GM12878 (cell line): ENCODE data around the gene ZSWIM9.

ENCODE experiments used
- CHD1 ChIP-seq: IDR thresholded peaks from 2 replicates; pipeline ENCODE4 v1.6.1; 2012; ENCODE audit warnings: low read depth, low read length, improper control_type of control experiment
- EED ChIP-seq: sonication (generic); IDR thresholded peaks from 2 replicates; pipeline ENCODE4 v1.6.1; 2016; ENCODE audit warnings: antibody characterized with exemption, low read depth
- ETV6 ChIP-seq, 2 experiments: fragments of 450-650 bp in 1 of 2; IDR thresholded peaks in 1 of 2; conservative IDR thresholded peaks in 1 of 2; 2 replicates each; pipeline ENCODE4 v1.6.1; 2014; ENCODE audit warnings: antibody characterized with exemption in 1 of 2, borderline replicate concordance in 1 of 2, low read depth in 1 of 2, mild to moderate bottlenecking in 1 of 2, moderate library complexity in 1 of 2
- EZH2 ChIP-seq: IDR thresholded peaks from 2 replicates; pipeline ENCODE4 v1.6.1; 2012; ENCODE audit warnings: low read depth, mild to moderate bottlenecking, control low read depth, inconsistent platforms, low read length, borderline replicate concordance; ENCODE audit not compliant: control insufficient read depth
- MYC ChIP-seq: IDR thresholded peaks from 2 replicates; pipeline ENCODE4 v1.6.1; 2011; ENCODE audit warnings: mild to moderate bottlenecking, low read length, moderate library complexity, inconsistent platforms; ENCODE audit not compliant: insufficient read depth, insufficient replicate concordance, insufficient read length, severe bottlenecking
- POLR2A ChIP-seq: IDR thresholded peaks from 2 replicates; pipeline ENCODE4 v1.6.1; 2011; ENCODE audit warnings: low read depth, mild to moderate bottlenecking, low read length
- RAD21 ChIP-seq: IDR thresholded peaks from 2 replicates; pipeline ENCODE4 v1.6.1; 2011; ENCODE audit warnings: mild to moderate bottlenecking, low read depth, low read length, moderate library complexity; ENCODE audit not compliant: insufficient read depth
- REST ChIP-seq: IDR thresholded peaks from 2 replicates; pipeline ENCODE4 v1.6.1; 2012; ENCODE audit warnings: mild to moderate bottlenecking, low read depth, low read length
- TF ChIP-seq, protein P1 (sequence below), 3 experiments: IDR thresholded peaks in 2 of 3; conservative IDR thresholded peaks in 1 of 3; 2 replicates each; pipeline ENCODE4 v1.5.1; 2011; ENCODE audit warnings: low read depth in 3 of 3, low read length in 3 of 3, mild to moderate bottlenecking in 3 of 3, control low read depth in 2 of 3, moderate library complexity in 2 of 3, inconsistent platforms in 1 of 3, mixed read lengths in 1 of 3; ENCODE audit not compliant: control insufficient read depth in 2 of 3, insufficient read depth in 1 of 3; ENCODE audit errors: extremely low read depth in 1 of 3
- TF ChIP-seq, protein P2 (sequence below): IDR thresholded peaks from 2 replicates; pipeline ENCODE4 v1.6.1; 2011; ENCODE audit warnings: low read depth, mild to moderate bottlenecking, low read length, moderate library complexity, borderline replicate concordance; ENCODE audit errors: extremely low read depth

- TF ChIP-seq, protein P1, sequence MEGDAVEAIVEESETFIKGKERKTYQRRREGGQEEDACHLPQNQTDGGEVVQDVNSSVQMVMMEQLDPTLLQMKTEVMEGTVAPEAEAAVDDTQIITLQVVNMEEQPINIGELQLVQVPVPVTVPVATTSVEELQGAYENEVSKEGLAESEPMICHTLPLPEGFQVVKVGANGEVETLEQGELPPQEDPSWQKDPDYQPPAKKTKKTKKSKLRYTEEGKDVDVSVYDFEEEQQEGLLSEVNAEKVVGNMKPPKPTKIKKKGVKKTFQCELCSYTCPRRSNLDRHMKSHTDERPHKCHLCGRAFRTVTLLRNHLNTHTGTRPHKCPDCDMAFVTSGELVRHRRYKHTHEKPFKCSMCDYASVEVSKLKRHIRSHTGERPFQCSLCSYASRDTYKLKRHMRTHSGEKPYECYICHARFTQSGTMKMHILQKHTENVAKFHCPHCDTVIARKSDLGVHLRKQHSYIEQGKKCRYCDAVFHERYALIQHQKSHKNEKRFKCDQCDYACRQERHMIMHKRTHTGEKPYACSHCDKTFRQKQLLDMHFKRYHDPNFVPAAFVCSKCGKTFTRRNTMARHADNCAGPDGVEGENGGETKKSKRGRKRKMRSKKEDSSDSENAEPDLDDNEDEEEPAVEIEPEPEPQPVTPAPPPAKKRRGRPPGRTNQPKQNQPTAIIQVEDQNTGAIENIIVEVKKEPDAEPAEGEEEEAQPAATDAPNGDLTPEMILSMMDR (IDR thresholded peaks at IDR 0.05 in 2 of 3, conservative IDR thresholded peaks at IDR 0.05 in 1 of 3; ENCODE audit: control insufficient read depth in 2 of 3, extremely low read depth in 1 of 3, insufficient read depth in 1 of 3, low read depth in 3 of 3, low read length in 3 of 3) = peak; percentile 67 to 81 (median 73); a peak in 5 of 6 replicates
- TF ChIP-seq ETV6 (conservative IDR thresholded peaks at IDR 0.05 in 1 of 2, IDR thresholded peaks at IDR 0.05 in 1 of 2; ENCODE audit: borderline replicate concordance in 1 of 2, low read depth in 1 of 2) = no peak
- TF ChIP-seq, protein P2, sequence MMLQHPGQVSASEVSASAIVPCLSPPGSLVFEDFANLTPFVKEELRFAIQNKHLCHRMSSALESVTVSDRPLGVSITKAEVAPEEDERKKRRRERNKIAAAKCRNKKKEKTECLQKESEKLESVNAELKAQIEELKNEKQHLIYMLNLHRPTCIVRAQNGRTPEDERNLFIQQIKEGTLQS = no peak
- no peak for TF ChIP-seq EED
- TF ChIP-seq MYC = no peak
- TF ChIP-seq EZH2 = no peak
- no peak for TF ChIP-seq CHD1
- TF ChIP-seq RAD21 = peak; percentile 78
- TF ChIP-seq POLR2A = no peak
- no peak for TF ChIP-seq REST
These were observed 17.9 kb upstream of the ZSWIM9 start for GRCh38 chr19:48152551-48152950.
